ENCODE measurements around the gene SLC35B4. TPM values are rescaled to one million over a fixed set of nuclear protein-coding genes. Genes with fewer than 3 reads are reported as not detected.

SLC35B4 gene
- total RNA-seq, 1 experiment from 2014 or later: 18.6 TPM

GRCh38 chr7:134284952-134285351 lies 31.8 kb downstream of the SLC35B4 start:
- TF ChIP-seq CTCF (IDR thresholded peaks at IDR 0.05; ENCODE audit: unreplicated experiment): no peak
- Mint-ChIP-seq H3K27ac (ENCODE audit: low read depth, unreplicated experiment) (no peak overlapping the region), H3K27me3 (ENCODE audit: insufficient read depth, unreplicated experiment) (peaks cover 25% of the 10 kb centered on the region), H3K36me3 (ENCODE audit: insufficient read depth, unreplicated experiment) (no peaks in the 10 kb centered on the region), H3K4me3 (ENCODE audit: unreplicated experiment) (no peak overlapping the region), H3K4me1 (ENCODE audit: insufficient read depth, unreplicated experiment) (peaks cover 2% of the 10 kb centered on the region), H3K9me3 (ENCODE audit: unreplicated experiment) (no peaks in the 10 kb centered on the region)
- ChIA-PET CTCF (no interaction called here), POLR2A (no interaction called here)
- BruUV-seq (replicated peaks): no TSS peak
- no peak for DNase-seq (ENCODE audit: unreplicated experiment)
- intact Hi-C loops (cut with micrococcal nuclease): no loop called here

GRCh38 chr7:134284011-134284410 lies 32.7 kb downstream of the SLC35B4 start:
- Mint-ChIP-seq H3K27ac (ENCODE audit: low read depth, unreplicated experiment) (no peak overlapping the region), H3K27me3 (ENCODE audit: insufficient read depth, unreplicated experiment) (peaks cover 34% of the 10 kb centered on the region), H3K4me1 (ENCODE audit: insufficient read depth, unreplicated experiment) (no peaks in the 10 kb centered on the region), H3K36me3 (ENCODE audit: insufficient read depth, unreplicated experiment) (no peaks in the 10 kb centered on the region), H3K9me3 (ENCODE audit: unreplicated experiment) (no peaks in the 10 kb centered on the region), H3K4me3 (ENCODE audit: unreplicated experiment) (no peak overlapping the region)
- TF ChIP-seq CTCF (IDR thresholded peaks at IDR 0.05; ENCODE audit: unreplicated experiment): no peak
- BruUV-seq (replicated peaks): no TSS peak
- no peak for DNase-seq (ENCODE audit: unreplicated experiment)
- POLR2A ChIA-PET: no interaction called here
- intact Hi-C loops (cut with micrococcal nuclease): no loop called here
- CTCF ChIA-PET: no interaction called here

- no peak overlapping the region for H3K27ac Mint-ChIP-seq (ENCODE audit: low read depth, unreplicated experiment)
Observed at GRCh38 chr7:134280508-134280907, 36.2 kb downstream of the SLC35B4 start.

GRCh38 chr7:134279898-134280297 lies 36.8 kb downstream of the SLC35B4 start:
- BruUV-seq (replicated peaks): no TSS peak
- no peak for DNase-seq (ENCODE audit: unreplicated experiment)
- H3K4me1 Mint-ChIP-seq (ENCODE audit: insufficient read depth, unreplicated experiment): no peaks in the 10 kb centered on the region
- ChIA-PET POLR2A (no interaction called here), CTCF (interaction anchor here (0.6 to 0.9 kb wide), 3 partner anchors 25 to 153 kb away, joined by 3 read pairs; no protein-coding TSS in a partner anchor)
- H3K27me3 Mint-ChIP-seq (ENCODE audit: insufficient read depth, unreplicated experiment): peaks cover 69% of the 10 kb centered on the region
- no peak overlapping the region for H3K27ac Mint-ChIP-seq (ENCODE audit: low read depth, unreplicated experiment)
- no peaks in the 10 kb centered on the region for H3K9me3 Mint-ChIP-seq (ENCODE audit: unreplicated experiment)
- no peaks in the 10 kb centered on the region for H3K36me3 Mint-ChIP-seq (ENCODE audit: insufficient read depth, unreplicated experiment)
- no peak overlapping the region for H3K4me3 Mint-ChIP-seq (ENCODE audit: unreplicated experiment)
- TF ChIP-seq CTCF (IDR thresholded peaks at IDR 0.05; ENCODE audit: unreplicated experiment): no peak
- intact Hi-C loops (cut with micrococcal nuclease): no loop called here

More at GRCh38 chr7:134280508-134280907, 36.2 kb downstream of the SLC35B4 start:
- no peaks in the 10 kb centered on the region for H3K36me3 Mint-ChIP-seq (ENCODE audit: insufficient read depth, unreplicated experiment)
- ChIA-PET CTCF (interaction anchor here (0.9 kb wide), 1 partner anchor 153 kb away, joined by 3 read pairs; no protein-coding TSS in a partner anchor), POLR2A (no interaction called here)
- H3K4me3 Mint-ChIP-seq (ENCODE audit: unreplicated experiment): no peak overlapping the region
- H3K9me3 Mint-ChIP-seq (ENCODE audit: unreplicated experiment): no peaks in the 10 kb centered on the region
- no peak for TF ChIP-seq CTCF (IDR thresholded peaks at IDR 0.05; ENCODE audit: unreplicated experiment)
- no peaks in the 10 kb centered on the region for H3K4me1 Mint-ChIP-seq (ENCODE audit: insufficient read depth, unreplicated experiment)
- intact Hi-C loops (cut with micrococcal nuclease): no loop called here
- no peak for DNase-seq (ENCODE audit: unreplicated experiment)
- peaks cover 63% of the 10 kb centered on the region for H3K27me3 Mint-ChIP-seq (ENCODE audit: insufficient read depth, unreplicated experiment)
- BruUV-seq (replicated peaks): no TSS peak

Data from MCF 10A (cell line).